HG03025 (cell line): Measurements from ENCODE around the gene CIAO2B.
"Not testable (repeated sequence)": the region's sequence is repeated elsewhere in the genome, so short reads cannot be mapped to it uniquely, and the experiment has no call there.

Source experiments
- ATAC-seq: cut with Tn5 transposase; IDR thresholded peaks from one replicate; pipeline ENCODE4 v1.9.1; 2021; ENCODE audit warnings: mild to moderate bottlenecking, moderate library complexity; ENCODE audit not compliant: unreplicated experiment, low FRiP score

The CIAO2B gene

DNA sequence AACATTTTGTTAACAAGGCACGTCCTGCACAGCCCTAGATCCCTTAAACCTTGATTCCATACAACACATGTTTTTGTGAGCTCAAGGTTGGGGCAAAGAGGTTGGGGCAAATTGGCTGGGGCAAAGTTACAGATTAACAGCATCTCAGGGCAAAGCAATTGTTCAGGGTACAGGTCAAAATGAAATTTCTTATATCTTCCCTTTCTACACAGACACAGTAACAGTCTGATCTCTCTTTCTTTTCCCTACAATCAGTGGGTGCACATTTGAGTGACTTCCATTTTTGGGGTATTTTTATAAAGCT, 21.9 kb upstream of the CIAO2B start:
- not testable (repeated sequence) for ATAC-seq

DNA sequence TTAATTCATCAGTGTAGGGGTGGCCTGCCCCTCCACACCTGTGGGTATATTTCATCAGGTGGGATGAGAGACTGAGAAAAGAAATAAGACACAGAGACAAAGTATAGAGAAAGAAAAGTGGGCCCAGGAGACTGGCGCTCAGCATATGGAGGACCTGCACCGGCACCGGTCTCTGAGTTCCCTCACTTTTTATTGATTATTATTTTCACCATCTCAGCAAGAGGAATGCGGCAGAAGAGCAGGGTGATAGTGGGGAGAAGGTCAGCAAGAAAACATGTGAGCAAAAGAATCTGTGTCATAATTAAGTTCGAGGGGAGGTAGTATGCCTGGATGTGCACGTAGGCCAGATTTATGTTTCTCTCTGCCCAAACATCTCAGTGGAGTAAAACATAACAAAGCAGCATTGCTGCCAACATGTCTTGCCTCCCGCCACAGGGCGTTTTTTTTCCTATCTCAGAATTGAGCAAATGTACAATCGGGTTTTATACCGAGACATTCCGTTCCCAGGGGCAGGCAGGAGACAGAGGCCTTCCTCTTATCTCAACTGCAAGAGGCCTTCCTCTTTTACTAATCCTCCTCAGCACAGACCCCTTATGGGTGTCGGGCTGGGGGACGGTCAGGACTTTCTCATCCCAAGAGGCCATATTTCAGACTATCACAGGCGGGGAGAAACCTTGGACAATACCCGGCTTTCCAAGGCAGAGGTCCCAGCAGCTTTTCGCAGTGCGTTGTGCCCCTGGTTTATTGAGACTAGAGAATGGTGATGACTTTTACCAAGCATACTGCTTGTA, 21.4 kb upstream of the CIAO2B start:
- not testable (repeated sequence) for ATAC-seq

DNA sequence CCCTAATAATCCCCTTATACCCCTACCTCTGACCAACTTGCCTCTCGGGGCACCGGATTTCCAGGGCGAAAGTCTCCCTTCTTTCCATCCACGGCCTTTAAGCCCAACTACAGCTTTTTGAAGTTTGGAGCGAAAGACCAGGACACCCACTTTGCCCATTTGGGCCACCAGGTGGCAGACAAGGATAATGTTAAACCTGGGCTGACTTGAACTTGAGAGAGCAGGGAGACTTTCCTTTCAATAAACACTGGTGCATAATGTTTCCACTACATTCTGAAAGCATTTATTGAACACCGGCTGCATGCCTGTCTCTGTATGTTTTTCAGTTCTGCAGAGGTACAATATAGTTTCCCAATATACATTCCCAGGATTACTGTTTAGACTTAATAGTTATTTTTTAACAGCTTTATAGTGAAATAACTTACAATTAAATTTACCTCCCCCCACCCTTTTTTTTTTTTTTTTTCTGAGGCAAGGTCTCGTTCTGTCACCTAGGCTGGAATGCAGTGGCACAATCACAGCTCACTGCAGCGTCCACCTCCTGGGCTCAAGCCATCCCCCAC, 20.0 kb upstream of the CIAO2B start:
- ATAC-seq = no peak

DNA sequence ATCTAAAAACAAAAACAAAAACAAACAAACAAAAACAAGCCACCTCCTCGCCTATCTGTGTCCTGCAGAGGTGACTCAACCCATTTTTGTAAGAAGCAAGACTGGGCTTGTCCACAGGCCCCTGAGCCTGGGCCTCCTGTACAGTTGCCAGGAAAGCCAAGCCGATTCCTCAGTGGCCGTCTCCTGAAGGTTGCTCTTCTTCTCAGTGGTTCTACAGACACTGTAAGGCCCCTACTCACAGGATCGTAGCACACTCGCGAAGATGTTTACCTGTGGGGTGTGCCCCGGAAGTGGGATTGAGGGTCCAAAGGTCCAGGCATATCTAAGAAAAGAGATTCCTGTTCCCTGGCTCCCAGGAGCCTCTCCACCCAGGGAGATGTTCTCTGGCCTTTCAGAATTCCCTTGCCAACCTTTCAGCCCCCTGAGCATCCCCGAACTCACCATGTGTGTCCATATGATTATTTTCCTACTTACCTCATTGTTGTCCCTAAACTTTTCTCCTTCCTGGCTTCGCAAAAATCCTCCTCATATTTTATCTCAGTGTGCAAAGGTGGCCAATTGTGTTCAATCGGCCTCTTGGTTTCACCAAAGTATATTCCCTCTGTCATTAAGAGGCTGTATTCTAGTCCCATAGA, 19.4 kb upstream of the CIAO2B start:
- ATAC-seq = no peak

GRCh38 chr16:66952430-66953110, 18.4 kb upstream of the CIAO2B start:
- no peak for ATAC-seq

GRCh38 chr16:66950971-66951790, 17.0 kb upstream of the CIAO2B start:
- ATAC-seq = no peak

DNA sequence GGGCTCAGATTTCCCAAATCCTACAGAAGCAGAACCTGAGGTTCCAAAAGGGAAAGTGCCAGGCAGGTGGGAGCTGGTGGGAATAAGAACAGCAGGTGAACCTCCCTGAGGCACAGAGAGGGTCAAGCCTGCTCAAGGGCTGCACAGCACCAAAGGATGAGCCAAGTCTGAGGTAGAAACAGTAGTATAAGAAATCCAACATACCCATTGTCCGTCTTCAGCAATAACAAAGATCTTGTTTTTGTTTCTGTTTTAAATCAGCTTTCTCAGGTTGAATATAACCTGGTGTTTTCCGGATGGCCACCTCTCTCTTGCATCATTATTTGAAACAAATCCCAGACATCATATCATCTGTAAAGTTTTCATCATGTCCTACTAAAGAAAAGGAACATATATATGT, 16.2 kb upstream of the CIAO2B start:
- ATAC-seq = no peak

DNA sequence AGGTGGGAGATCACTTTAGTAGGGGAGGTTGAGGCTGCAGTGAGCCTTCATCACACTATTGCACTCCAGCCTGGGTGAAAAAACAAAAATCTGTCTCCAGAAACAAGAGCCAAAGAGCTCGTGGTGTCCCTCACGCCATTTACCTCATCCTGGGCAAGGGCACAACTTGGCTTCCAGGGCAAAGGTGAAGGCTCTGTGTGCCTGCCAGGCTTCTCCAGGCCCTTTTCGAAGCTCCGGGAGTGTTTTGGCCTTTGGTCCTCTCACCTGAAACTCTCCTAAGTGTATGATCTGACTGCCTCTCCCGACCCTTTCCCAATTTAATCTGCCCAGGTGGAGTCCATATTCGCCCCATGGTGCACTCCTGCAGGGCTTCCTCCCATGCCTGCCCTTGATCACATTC, 15.3 kb upstream of the CIAO2B start:
- ATAC-seq = no peak

GRCh38 chr16:66948837-66949225, 14.6 kb upstream of the CIAO2B start:
- no peak for ATAC-seq

GRCh38 chr16:66948134-66948836, 14.1 kb upstream of the CIAO2B start:
- no peak for ATAC-seq

DNA sequence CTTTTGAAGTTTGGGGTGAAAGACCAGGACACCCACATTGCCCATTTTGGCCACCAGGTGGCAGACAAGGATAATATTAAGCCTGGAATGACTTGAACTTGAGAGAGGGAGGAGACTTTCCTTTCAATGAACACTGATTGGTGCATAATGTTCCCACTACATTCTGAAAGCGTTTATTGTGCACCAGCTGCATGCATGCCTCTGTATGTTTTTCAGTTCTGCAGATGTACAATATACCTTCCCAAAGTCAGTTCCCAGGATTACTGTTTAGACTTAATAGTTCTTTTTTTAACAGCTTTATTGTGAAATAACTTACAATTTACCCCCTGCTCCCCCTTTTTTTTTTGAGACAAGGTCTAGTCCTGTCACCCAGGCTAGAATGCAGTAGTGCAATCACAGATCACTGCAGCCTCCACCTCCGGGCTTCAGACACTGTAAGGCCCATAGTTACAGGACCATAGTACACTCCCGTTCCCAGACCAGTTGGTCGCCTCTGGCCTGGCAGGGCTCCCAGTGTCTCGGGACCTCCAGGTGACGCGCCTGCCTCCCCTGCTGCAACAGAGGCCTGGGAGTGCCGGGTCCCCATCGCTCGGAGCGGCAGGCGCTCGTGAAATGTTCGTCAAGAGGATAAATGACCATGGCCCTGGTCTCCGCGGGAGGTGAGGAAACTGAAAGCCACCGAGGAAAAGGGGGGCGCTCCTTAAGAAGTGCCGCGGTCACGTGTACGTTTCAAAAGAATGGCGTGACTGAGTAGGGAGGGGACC, 13.3 kb upstream of the CIAO2B start:
- ATAC-seq = no peak

- no peak for ATAC-seq
Measured at GRCh38 chr16:66946974-66947301, 12.7 kb upstream of the CIAO2B start.

DNA sequence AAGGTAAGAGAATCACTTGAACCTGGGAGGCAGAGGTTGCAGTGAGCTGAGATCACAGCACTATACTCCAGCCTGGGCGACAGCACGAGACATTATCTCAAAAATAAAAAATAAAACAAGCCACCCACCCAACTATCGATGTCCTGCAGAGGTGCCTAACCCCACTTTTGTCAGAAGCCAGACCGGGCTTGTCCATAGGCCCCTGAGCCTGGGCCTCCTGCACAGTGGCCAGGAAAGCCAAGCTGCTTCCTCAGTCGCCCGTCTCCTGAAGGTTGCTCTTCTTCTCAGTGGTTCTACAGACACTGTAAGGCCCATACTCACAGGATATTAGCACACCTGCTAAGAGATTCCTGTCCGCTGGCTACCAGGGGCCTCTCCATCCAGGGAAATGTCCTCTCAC, 12.3 kb upstream of the CIAO2B start:
- ATAC-seq = no peak

- ATAC-seq = no peak
Measured at GRCh38 chr16:66945939-66946338, 11.7 kb upstream of the CIAO2B start.

DNA sequence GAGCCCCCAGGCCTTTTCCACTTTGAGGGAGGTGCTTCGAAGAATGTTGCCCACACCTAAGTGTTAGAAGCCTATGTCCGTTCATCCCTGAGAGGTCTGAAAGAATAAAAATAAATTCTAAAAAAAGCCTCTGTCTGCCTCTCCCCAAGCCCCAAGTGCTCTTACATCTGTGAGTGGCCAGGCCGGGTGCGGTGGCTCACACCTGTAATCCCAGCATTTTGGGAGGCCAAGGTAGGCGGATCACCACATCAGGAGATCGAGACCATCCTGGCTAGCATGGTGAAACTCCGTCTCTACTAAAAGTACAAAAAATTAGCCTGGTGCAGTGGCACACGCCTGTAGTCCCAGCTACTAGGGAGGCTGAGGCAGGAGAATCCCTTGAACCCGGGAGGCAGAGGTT, 10.8 kb upstream of the CIAO2B start:
- not testable (repeated sequence) for ATAC-seq

DNA sequence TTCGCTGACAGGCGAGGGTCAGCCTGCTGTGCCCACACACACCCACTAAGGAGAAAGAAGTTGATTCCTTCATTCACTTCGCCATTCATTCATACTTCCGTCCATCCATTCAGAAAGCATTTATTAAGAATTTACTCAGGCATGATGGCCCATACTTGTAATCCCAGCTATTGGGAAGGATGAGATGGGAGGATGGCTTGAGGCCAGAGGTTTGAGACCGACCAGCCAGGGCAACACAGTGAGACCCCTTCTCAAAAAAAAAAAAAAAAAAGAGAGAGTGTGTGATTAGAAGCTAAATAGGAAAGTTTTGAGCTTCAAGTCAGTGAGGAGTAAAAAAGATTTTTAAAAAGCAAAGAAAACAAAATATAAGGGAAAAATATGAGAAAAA, 9.8 kb upstream of the CIAO2B start:
- ATAC-seq = no peak

DNA sequence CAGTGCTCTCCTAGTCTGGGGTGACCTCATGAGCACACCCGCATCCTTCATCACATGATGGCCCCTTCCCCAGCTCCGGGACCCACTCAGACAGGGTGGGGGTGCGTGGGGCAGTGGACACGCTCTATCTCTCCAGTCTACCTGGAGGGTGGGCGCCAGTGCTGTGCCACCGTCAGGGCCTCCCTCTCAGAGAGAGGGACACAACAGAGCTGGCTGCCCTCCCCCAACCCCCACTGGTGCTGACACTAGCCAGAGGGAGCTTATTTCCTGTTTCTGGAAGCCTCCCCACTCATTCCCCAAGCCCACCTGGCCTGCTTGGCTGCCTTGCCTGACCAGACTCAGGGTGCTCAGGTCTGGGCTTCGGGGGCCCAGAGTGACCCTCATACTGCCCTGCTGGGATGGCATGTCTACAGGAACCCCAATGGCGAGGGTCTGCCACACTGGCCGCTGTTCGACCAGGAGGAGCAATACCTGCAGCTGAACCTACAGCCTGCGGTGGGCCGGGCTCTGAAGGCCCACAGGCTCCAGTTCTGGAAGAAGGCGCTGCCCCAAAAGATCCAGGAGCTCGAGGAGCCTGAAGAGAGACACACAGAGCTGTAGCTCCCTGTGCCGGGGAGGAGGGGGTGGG, 9.3 kb upstream of the CIAO2B start:
- no peak for ATAC-seq

DNA sequence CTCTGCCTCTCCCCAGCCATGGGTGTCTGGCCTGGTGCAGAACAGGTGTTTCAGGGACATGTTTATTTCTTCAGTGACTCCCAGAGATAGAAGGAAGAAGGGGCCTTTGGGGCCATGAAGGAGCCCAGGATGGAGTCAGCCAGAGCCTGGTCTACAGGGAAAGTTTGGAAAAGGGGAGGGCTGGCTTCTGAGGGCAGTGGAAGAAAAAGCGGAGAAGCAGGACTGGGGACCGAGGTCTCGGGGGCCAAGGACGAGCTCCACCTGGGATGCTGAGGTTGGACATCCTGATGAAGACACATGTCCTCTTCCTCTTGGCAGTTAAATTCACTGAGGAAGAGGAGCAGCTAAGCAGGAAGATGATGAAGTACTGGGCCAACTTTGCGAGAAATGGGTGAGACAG, 8.8 kb upstream of the CIAO2B start:
- ATAC-seq = no peak

DNA sequence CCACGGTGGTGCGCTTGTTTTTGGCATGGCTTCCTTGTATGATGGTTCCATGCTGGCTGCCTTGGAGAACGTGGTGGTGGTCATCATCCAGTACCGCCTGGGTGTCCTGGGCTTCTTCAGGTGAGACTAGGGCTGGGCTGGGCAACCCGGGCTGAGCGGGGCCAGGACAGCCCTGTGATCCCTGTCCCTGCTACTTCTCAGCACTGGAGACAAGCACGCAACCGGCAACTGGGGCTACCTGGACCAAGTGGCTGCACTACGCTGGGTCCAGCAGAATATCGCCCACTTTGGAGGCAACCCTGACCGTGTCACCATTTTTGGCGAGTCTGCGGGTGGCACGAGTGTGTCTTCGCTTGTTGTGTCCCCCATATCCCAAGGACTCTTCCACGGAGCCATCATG, 6.0 kb upstream of the CIAO2B start:
- ATAC-seq = no peak
